ENCODE measurements around the gene FGD6. TPM values are rescaled to one million over a fixed set of nuclear protein-coding genes. Genes with fewer than 3 reads are reported as not detected.

FGD6 gene
- total RNA-seq, 1 donor from 2014 or later = 31.5 TPM

DNA sequence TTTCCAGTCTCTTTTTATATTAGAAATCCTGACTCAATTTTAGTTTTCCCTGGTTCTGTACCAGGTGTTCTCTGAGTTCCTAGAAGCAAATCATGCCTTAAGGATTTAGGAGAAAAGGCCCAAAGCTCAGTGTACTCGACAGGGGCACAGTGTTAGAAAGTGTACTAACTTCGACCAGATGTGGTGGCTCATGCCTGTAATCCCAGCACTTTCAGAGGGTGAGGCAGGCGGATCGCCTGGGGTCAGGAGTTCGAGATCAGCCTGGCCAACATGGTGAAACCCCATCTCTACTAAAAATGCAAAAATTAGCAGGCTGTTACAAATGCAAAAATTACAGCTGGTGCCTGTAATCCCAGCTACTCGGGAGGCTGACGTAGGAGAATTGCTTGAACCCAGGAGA is 12.4 kb upstream of the FGD6 start:
- Histone ChIP-seq H3K36me3 (ENCODE audit: control insufficient read depth, insufficient read depth, low read length) (peaks cover 1% of the 10 kb centered on the region), H3K27me3 (ENCODE audit: control insufficient read depth, insufficient read depth, low read length) (no peaks in the 10 kb centered on the region), H3K4me3 (ENCODE audit: low read depth, low read length) (no peak overlapping the region)
- TF ChIP-seq, protein P1, sequence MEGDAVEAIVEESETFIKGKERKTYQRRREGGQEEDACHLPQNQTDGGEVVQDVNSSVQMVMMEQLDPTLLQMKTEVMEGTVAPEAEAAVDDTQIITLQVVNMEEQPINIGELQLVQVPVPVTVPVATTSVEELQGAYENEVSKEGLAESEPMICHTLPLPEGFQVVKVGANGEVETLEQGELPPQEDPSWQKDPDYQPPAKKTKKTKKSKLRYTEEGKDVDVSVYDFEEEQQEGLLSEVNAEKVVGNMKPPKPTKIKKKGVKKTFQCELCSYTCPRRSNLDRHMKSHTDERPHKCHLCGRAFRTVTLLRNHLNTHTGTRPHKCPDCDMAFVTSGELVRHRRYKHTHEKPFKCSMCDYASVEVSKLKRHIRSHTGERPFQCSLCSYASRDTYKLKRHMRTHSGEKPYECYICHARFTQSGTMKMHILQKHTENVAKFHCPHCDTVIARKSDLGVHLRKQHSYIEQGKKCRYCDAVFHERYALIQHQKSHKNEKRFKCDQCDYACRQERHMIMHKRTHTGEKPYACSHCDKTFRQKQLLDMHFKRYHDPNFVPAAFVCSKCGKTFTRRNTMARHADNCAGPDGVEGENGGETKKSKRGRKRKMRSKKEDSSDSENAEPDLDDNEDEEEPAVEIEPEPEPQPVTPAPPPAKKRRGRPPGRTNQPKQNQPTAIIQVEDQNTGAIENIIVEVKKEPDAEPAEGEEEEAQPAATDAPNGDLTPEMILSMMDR (IDR thresholded peaks at IDR 0.05; ENCODE audit: insufficient read depth, low read length, poor library complexity, severe bottlenecking) = no peak
- no peak for DNase-seq (ENCODE audit: low read depth)

DNA sequence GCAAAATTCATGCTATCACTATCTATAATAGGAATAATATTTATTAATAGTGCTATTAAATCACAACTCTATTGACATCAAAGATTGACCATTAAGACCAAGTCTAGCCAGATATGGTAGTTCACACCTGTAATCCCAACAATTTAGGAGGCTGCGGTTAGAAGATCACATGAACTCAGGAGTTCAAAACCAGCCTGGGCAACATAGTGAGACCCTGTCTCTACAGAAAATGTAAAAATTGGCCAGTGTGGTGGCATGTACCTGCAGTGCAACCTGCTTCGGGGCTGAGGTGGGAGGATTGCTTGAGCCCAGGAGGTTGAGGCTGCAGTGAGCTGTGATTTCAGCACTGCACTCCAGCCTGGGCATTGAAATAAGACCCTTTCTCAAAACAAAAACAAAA is 11.3 kb upstream of the FGD6 start:
- peaks cover 1% of the 10 kb centered on the region for H3K36me3 ChIP-seq (ENCODE audit: control insufficient read depth, insufficient read depth, low read length)
- no peak for DNase-seq (ENCODE audit: low read depth)
- TF ChIP-seq, protein P1 (IDR thresholded peaks at IDR 0.05; ENCODE audit: insufficient read depth, low read length, poor library complexity, severe bottlenecking) = no peak
- H3K4me3 ChIP-seq (ENCODE audit: low read depth, low read length) = no peak overlapping the region
- no peaks in the 10 kb centered on the region for H3K27me3 ChIP-seq (ENCODE audit: control insufficient read depth, insufficient read depth, low read length)

DNA sequence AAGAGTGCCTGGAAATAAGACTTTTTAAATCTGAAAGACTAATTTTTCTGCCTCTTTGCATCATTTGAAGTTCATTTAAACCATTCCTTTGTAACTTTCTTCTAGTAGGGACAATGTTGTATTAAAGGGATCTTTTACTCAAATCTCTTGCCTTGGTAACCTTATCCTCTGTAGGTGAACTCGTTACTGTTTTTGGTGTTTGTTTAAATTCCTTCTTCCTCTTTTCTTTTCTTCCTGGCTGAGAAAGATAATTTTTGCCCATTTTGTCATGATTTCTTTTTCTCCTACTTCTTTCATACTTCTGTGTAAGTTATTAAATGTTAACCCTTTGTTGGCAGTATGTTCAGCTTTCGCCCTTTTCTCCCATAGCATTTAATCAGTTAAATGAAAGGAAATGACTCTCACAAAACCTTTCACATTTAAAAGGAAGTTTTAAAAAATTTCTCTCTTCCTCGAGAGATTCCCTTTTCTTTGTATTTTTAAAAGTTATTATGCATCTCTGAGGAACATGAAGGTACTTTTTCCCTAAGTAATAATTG is 10.6 kb upstream of the FGD6 start:
- Histone ChIP-seq H3K36me3 (ENCODE audit: control insufficient read depth, insufficient read depth, low read length) (peaks cover 1% of the 10 kb centered on the region), H3K4me3 (ENCODE audit: low read depth, low read length) (no peak overlapping the region), H3K27me3 (ENCODE audit: control insufficient read depth, insufficient read depth, low read length) (no peaks in the 10 kb centered on the region)
- no peak for DNase-seq (ENCODE audit: low read depth)
- TF ChIP-seq, protein P1 (IDR thresholded peaks at IDR 0.05; ENCODE audit: insufficient read depth, low read length, poor library complexity, severe bottlenecking) = no peak

DNA sequence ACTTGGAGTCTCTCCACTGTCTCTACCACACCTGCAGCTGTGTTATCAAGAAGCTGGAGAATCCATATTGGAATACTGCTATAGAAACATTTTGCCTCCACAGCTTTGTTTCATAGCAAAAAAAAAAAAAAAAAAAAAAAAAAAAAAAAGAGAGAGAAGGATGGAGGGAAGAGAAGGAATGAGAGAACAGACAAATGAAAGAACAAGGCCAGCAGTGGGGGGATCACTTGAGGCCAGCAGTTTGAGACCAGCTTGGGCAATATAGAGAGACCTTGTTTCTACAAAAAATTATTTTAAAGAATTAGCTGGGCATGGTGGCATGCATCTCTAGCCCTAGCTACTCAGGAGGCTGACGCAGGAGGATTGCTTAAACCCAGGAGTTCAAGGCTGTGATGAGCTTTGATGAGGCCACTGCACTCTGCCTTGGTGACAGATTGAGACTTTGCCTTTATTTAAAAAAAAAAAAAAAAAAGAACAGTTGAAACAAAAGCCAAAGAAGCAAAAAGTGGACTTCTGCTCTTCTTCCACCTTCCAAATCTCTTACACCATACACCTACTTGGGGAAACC is 8.5 kb upstream of the FGD6 start:
- TF ChIP-seq, protein P1 (IDR thresholded peaks at IDR 0.05; ENCODE audit: insufficient read depth, low read length, poor library complexity, severe bottlenecking) = no peak
- no peak for DNase-seq (ENCODE audit: low read depth)
- Histone ChIP-seq H3K4me3 (ENCODE audit: low read depth, low read length) (no peak overlapping the region), H3K36me3 (ENCODE audit: control insufficient read depth, insufficient read depth, low read length) (peaks cover 1% of the 10 kb centered on the region), H3K27me3 (ENCODE audit: control insufficient read depth, insufficient read depth, low read length) (no peaks in the 10 kb centered on the region)

DNA sequence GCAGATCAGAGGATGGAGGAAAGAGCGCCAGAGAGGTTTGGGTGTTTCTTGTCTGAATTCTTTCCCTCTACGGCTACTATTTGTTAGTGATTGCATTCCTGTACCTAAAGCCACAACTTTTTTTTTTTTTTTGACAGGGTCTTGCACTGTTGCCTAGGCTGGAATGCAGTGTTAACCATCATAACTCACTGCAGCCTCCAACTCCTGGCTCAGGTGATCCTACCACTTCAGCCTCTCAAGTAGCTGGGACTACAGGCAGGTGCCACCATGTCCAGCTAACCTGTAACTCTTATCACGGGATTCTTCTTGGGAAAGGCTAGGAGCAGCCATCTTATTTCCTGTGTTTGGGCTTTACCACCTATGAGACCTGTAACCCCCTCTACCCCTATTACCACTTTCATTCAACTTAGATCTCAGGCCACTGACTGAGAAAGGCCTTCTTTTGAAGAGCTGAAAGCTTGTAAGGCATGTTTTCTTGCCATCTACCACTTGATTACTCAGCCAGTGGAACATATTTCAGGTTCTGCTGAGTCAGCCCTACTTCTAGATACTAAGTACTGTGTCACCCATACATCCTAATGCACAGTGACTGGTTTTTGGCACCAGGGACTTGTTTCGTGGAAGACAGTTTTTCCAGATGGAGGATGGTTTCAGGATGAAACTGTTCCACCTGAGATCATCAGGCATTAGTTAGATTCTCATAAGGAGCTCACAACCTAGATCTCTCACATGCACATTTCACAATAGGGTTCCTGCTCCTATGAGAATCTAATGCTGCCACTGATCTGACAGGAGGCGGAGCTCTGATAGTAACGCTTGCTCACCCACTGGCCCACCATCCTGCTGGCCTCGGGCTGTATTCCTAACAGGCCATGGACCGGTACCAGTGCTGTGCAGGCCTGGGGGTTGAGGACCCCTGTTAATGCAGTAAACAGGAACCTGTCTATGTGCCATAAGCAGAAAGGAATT is 7.2 kb upstream of the FGD6 start:
- DNase-seq (ENCODE audit: low read depth) = no peak
- TF ChIP-seq, protein P1 (IDR thresholded peaks at IDR 0.05; ENCODE audit: insufficient read depth, low read length, poor library complexity, severe bottlenecking) = no peak
- Histone ChIP-seq H3K27me3 (ENCODE audit: control insufficient read depth, insufficient read depth, low read length) (no peaks in the 10 kb centered on the region), H3K36me3 (ENCODE audit: control insufficient read depth, insufficient read depth, low read length) (peaks cover 1% of the 10 kb centered on the region), H3K4me3 (ENCODE audit: low read depth, low read length) (no peak overlapping the region)

Measured in kidney epithelial cell (primary cell).